Body of pancreas (tissue), 4 donors: ENCODE results near the gene COL6A1. TPM values are rescaled to one million over a fixed set of nuclear protein-coding genes. Genes with fewer than 3 reads are reported as not detected.
A peak's percentile ranks its signal among the peaks of the same experiment; 100 is the strongest.
"Not testable (repeated sequence)": the region's sequence is repeated elsewhere in the genome, so short reads cannot be mapped to it uniquely, and the experiment has no call there.

Experiments used
- ATAC-seq: fragments of 150-250 bp; one replicate; pipeline ENCODE4 v1.9.1; 2016
- DNase-seq, 4 donors: peaks; one replicate each; pipeline ENCODE4 v3.0.0-alpha.2; 2019
- H3K27ac ChIP-seq, 4 donors: fragments of 200-600 bp; sonication (generic); 1 replicate in 3 of 4; 2 replicates in 1 of 4; pipeline versions ENCODE4 v1.5.1 to v1.6.1; 2016 to 2019; ENCODE audit warnings: mild to moderate bottlenecking in 1 of 4, mixed read lengths in 1 of 4, moderate library complexity in 1 of 4
- H3K27me3 ChIP-seq, 2 donors: fragments of 200-600 bp; sonication (generic); one replicate each; pipeline ENCODE4 v1.6.0; 2016; ENCODE audit warnings: mild to moderate bottlenecking in 1 of 2
- H3K36me3 ChIP-seq, 2 donors: fragments of 200-600 bp; sonication (generic); replicated peaks in 1 of 2; 2 replicates each; pipeline ENCODE4 v1.5.1; 2016; ENCODE audit warnings: low read depth in 2 of 2; ENCODE audit not compliant: insufficient read depth in 1 of 2
- H3K4me1 ChIP-seq: fragments of 200-600 bp; sonication (generic); one replicate; pipeline ENCODE4 v1.6.0; 2016
- H3K4me3 ChIP-seq, 2 donors: fragments of 200-600 bp; sonication (generic); 1 replicate in 1 of 2; 2 replicates in 1 of 2; pipeline ENCODE4 v1.5.1; 2016 to 2019
- H3K9me3 ChIP-seq, 3 donors: fragments of 200-600 bp; sonication (generic); 1 replicate in 2 of 3; 2 replicates in 1 of 3; pipeline ENCODE4 v1.5.1; 2016
- POLR2A ChIP-seq, 3 donors: fragments of 450-650 bp; IDR thresholded peaks; one replicate each; pipeline ENCODE4 v1.6.1; 2016; ENCODE audit warnings: antibody characterized with exemption in 3 of 3, mild to moderate bottlenecking in 2 of 3
- whole genome bisulfite sequencing, 2 donors: methylation state at CpG; one replicate each; pipeline ENCODE4 v1.1.5; 2017; 5-methylcytosine and 5-hydroxymethylcytosine counted together
- intact Hi-C: fragments of 100-400 bp; cut with DNase I; formaldehyde crosslinking; loops from one replicate; pipeline ENCODE4 v1.15.1; 2023
- total RNA-seq, 2 donors: library from RNA; depleted of rRNA; stranded (reverse); fragments of >200 nt; gene quantifications; one replicate each; pipeline ENCODE4 v1.1.0, GENCODE V29; 2016
- TF ChIP-seq, protein P1 (sequence below), 7 experiments: fragments of 450-650 bp in 4 of 7; fragments of 200-600 bp in 3 of 7; sonication (generic) in 3 of 7; IDR thresholded peaks; one replicate each; pipeline ENCODE4 v1.5.1; 2016 to 2019; ENCODE audit warnings: antibody characterized with exemption in 7 of 7

COL6A1 gene
- total RNA-seq, 2 donors from 2014 or later, result 112 to 314 TPM

DNA sequence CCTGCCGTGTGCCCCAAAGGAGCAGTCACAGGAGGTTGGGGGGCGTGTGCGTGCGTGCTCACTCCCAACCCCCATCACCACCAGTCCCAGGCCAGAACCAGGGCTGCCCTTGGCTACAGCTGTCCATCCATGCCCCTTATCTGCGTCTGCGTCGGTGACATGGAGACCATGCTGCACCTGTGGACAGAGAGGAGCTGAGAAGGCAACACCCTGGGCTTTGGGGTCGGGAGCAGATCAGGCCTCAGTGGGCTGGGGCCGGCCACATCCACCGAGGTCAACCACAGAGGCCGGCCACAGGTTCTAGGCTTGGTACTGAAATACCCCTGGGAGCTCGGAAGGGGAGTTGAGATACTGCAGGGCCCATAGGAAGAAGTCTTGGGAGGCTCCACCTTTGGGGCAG lies 23.5 kb downstream of the COL6A1 start:
- ATAC-seq, result no peak
- intact Hi-C loops, result no loop called here
- WGBS, 2 donors, result 69% methylated on average over 12 of the region's 12 CpGs

DNA sequence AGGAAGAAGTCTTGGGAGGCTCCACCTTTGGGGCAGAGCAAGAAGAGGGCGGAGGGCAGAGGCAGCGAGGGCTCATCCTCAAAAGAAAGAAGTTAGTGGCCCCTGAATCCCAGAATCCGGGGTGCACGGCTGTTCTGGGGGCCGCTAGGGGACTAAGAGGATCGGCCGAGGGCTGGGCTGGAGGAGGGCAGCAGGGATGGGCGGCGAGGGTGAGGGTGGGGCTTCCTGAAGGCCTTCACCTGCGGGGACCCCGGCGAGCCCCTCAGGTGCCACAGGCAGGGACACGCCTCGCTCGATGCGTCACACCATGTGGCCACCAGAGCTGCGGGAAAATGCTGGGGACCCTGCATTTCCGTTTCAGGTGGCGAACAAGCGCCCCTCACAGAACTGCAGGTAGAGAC lies 23.9 kb downstream of the COL6A1 start:
- H3K4me1 ChIP-seq, result no peaks in the 10 kb centered on the region
- no peak overlapping the region for H3K4me3 ChIP-seq
- H3K9me3 ChIP-seq, result no peaks in the 10 kb centered on the region
- TF ChIP-seq, protein P1, sequence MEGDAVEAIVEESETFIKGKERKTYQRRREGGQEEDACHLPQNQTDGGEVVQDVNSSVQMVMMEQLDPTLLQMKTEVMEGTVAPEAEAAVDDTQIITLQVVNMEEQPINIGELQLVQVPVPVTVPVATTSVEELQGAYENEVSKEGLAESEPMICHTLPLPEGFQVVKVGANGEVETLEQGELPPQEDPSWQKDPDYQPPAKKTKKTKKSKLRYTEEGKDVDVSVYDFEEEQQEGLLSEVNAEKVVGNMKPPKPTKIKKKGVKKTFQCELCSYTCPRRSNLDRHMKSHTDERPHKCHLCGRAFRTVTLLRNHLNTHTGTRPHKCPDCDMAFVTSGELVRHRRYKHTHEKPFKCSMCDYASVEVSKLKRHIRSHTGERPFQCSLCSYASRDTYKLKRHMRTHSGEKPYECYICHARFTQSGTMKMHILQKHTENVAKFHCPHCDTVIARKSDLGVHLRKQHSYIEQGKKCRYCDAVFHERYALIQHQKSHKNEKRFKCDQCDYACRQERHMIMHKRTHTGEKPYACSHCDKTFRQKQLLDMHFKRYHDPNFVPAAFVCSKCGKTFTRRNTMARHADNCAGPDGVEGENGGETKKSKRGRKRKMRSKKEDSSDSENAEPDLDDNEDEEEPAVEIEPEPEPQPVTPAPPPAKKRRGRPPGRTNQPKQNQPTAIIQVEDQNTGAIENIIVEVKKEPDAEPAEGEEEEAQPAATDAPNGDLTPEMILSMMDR (IDR thresholded peaks at IDR 0.05), result no peak
- no peak for TF ChIP-seq POLR2A (IDR thresholded peaks at IDR 0.05)
- 84 to 89% methylated on average over 8 to 20 of the region's 20 CpGs for WGBS, 2 donors
- H3K27ac ChIP-seq, result no peak overlapping the region
- H3K27me3 ChIP-seq, result no peaks in the 10 kb centered on the region
- intact Hi-C loops, result no loop called here
- no peaks in the 10 kb centered on the region for H3K36me3 ChIP-seq
- ATAC-seq (no peak), DNase-seq (peak in 2 of 4 donors; percentile 1 to 9)

More for the DNA sequence above, 23.5 kb downstream of the COL6A1 start:
- peak in 1 of 4 donors; percentile 8 for DNase-seq
- no peaks in the 10 kb centered on the region for H3K9me3 ChIP-seq
- no peaks in the 10 kb centered on the region for H3K4me1 ChIP-seq
- no peaks in the 10 kb centered on the region for H3K36me3 ChIP-seq
- H3K27ac ChIP-seq, result no peak overlapping the region
- H3K27me3 ChIP-seq, result no peaks in the 10 kb centered on the region
- no peak overlapping the region for H3K4me3 ChIP-seq
- TF ChIP-seq, protein P1 (IDR thresholded peaks at IDR 0.05), result no peak
- TF ChIP-seq POLR2A (IDR thresholded peaks at IDR 0.05), result no peak

DNA sequence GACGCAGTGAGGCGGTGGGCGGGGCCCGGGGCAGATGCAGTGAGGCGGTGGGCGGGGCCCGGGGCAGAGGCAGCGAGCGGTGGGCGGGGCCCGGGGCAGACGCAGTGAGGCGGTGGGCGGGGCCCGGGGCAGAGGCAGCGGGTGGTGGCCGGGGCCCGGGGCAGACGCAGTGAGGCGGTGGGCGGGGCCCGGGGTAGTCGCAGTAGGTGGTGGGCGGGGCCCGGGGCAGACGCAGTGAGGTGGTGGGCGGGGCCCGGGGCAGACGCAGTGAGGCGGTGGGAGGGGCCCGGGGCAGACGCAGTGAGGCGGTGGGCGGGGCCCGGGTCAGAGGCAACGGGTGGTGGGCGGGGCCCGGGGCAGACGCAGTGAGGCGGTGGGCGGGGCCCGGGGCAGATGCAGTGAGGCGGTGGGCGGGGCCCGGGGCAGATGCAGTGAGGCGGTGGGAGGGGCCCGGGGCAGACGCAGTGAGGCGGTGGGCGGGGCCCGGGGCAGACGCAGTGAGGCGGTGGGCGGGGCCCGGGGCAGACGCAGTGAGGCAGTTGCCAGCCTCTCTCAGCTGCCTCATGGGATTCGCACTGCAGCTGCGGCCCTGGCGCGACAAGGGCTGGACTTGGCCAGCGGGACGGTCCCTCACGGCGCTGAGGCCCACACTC lies 24.4 kb downstream of the COL6A1 start:
- H3K27me3 ChIP-seq, intact Hi-C loops, H3K4me3 ChIP-seq, H3K4me1 ChIP-seq, H3K36me3 ChIP-seq, H3K27ac ChIP-seq, H3K9me3 ChIP-seq, ATAC-seq: not testable (repeated sequence)
- peak in 2 of 4 donors; percentile 1 to 10 for DNase-seq
- 87 to 100% methylated on average over 1 to 19 of the region's 64 CpGs for WGBS, 2 donors

DNA sequence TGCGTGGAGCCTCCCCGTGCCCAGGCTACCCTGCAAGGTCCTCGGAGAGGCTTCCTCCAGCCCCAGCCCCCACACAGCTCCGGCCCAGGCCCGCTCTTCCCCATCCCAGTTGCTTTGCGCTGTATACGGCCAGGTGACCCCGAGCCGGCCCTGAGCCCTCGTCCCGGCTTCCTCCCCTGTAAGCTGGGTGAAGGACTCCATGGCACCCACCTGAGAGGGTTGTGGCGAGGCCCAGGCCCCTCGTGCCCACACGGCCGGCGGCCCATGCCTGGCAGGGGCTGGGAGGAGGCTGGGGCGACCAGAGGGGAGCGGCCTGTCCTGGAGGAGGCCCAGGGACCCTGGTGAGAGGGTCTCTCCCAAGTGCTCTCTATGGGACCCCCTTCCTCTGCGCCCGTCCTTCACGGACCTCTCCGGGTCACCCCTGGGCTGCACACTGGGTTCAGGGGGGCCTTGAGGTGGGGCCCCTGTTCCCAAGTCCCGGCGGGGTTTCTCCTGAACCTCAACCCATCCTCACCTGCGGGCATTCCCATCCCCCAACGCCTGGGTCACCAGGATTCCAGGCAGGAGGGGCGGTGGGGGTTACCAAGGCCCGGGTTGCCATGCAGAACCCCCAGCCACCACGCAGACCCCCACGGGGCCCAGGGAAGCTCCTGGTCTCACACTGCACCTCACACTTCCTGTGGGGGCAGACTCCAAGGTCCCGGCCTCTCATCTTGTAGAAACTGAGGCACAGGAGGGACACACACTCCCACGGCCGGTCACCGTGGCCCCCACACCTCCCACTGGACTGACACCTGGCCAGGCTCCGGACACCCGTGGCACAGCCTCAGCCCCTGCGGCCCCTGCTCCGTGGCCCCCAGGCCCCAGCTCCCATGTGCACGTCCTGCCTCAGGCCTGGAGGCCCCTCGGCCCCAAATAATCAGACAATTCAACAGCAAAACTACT lies 25.2 kb downstream of the COL6A1 start:
- no peak overlapping the region for H3K4me3 ChIP-seq
- no peaks in the 10 kb centered on the region for H3K36me3 ChIP-seq
- H3K27ac ChIP-seq, result no peak overlapping the region
- intact Hi-C loops, result no loop called here
- H3K9me3 ChIP-seq, result no peaks in the 10 kb centered on the region
- TF ChIP-seq, protein P1 (IDR thresholded peaks at IDR 0.05), result no peak
- TF ChIP-seq POLR2A (IDR thresholded peaks at IDR 0.05), result no peak
- no peaks in the 10 kb centered on the region for H3K4me1 ChIP-seq
- DNase-seq, result peak in 1 of 4 donors; percentile 9
- 88 to 91% methylated on average over 21 to 37 of the region's 40 CpGs for WGBS, 2 donors
- H3K27me3 ChIP-seq, result no peaks in the 10 kb centered on the region
- no peak for ATAC-seq

DNA sequence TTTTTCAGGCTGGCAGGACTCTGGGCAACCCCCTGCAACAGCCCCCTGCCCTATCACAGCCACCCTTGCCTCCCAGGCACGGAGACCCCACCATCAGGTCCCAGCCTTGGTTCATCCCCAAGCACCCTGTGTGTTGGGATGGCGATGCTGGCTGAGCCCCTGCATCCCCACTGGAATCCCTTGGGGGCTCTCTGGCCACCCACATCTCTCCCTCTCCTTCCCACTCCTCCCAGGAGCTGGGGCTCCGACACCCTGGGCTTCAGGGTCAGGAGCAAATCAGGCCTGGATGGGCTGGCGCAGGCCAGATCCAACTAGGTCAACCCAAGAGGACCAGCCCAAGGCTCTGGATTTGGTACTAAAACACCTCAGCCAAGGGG lies 25.9 kb downstream of the COL6A1 start:
- TF ChIP-seq POLR2A (IDR thresholded peaks at IDR 0.05), result no peak
- TF ChIP-seq, protein P1 (IDR thresholded peaks at IDR 0.05), result no peak
- WGBS, 2 donors, result 95 to 100% methylated on average over 4 of the region's 4 CpGs
- intact Hi-C loops, result no loop called here
- DNase-seq (no peak), ATAC-seq (no peak)
- H3K27me3 ChIP-seq, result no peaks in the 10 kb centered on the region
- H3K27ac ChIP-seq, result no peak overlapping the region
- H3K9me3 ChIP-seq, result no peaks in the 10 kb centered on the region
- no peak overlapping the region for H3K4me3 ChIP-seq
- no peaks in the 10 kb centered on the region for H3K36me3 ChIP-seq
- no peaks in the 10 kb centered on the region for H3K4me1 ChIP-seq
